Adrenal gland (tissue), 5 donors: ENCODE measurements around the gene CALD1.

Source experiments
- POLR2A ChIP-seq, 2 donors: fragments of 450-650 bp; IDR thresholded peaks; one replicate each; pipeline ENCODE4 v1.6.1; 2017; ENCODE audit warnings: antibody characterized with exemption in 2 of 2, mild to moderate bottlenecking in 2 of 2, moderate library complexity in 1 of 2
- TF ChIP-seq, protein P1 (sequence below), 6 experiments: fragments of 450-650 bp in 4 of 6; fragments of 200-600 bp in 2 of 6; sonication (generic) in 1 of 6; IDR thresholded peaks; 1 replicate in 5 of 6; 2 replicates in 1 of 6; pipeline versions ENCODE4 v1.5.1 to v1.8.0; 2016 to 2021; ENCODE audit warnings: antibody characterized with exemption in 6 of 6, mild to moderate bottlenecking in 2 of 6, moderate library complexity in 1 of 6
- donor health status: DM: no; HTN: no; CAD: no.

DNA sequence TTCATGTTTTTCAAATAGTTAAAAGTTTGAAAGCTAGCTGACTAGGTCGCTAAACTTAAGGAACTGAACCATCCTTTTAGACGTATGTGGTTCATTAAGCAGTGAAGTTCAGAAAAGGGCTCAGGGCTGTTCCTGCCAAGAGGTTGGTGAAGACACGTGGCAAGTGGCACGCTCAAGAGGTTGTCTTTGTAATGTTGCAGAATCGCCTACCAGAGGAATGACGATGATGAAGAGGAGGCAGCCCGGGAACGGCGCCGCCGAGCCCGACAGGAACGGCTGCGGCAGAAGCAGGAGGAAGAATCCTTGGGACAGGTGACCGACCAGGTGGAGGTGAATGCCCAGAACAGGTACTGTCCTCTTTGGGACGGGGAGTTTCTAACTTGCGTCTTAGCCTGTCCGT, 149.1 kb downstream of the CALD1 start:
- TF ChIP-seq, protein P1, sequence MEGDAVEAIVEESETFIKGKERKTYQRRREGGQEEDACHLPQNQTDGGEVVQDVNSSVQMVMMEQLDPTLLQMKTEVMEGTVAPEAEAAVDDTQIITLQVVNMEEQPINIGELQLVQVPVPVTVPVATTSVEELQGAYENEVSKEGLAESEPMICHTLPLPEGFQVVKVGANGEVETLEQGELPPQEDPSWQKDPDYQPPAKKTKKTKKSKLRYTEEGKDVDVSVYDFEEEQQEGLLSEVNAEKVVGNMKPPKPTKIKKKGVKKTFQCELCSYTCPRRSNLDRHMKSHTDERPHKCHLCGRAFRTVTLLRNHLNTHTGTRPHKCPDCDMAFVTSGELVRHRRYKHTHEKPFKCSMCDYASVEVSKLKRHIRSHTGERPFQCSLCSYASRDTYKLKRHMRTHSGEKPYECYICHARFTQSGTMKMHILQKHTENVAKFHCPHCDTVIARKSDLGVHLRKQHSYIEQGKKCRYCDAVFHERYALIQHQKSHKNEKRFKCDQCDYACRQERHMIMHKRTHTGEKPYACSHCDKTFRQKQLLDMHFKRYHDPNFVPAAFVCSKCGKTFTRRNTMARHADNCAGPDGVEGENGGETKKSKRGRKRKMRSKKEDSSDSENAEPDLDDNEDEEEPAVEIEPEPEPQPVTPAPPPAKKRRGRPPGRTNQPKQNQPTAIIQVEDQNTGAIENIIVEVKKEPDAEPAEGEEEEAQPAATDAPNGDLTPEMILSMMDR (IDR thresholded peaks at IDR 0.05) = no peak
- TF ChIP-seq POLR2A (IDR thresholded peaks at IDR 0.05) = no peak
